Keratinocyte (primary cell): ENCODE data around the gene SCEL.

Experiments
- EZH2 ChIP-seq: IDR thresholded peaks from one replicate; pipeline ENCODE4 v1.6.1; 2012; ENCODE audit warnings: inconsistent platforms, mild to moderate bottlenecking, low read length, moderate library complexity
- TF ChIP-seq, protein P1 (sequence below), 3 experiments: IDR thresholded peaks in 1 of 3; conservative IDR thresholded peaks in 1 of 3; optimal IDR thresholded peaks in 1 of 3; 2 replicates in 2 of 3; 3 replicates in 1 of 3; pipeline versions ENCODE3 to v1.5.1; 2011; ENCODE audit warnings: low read length in 3 of 3, mild to moderate bottlenecking in 3 of 3, moderate library complexity in 2 of 3, control low read depth in 1 of 3, inconsistent platforms in 1 of 3; ENCODE audit not compliant: insufficient read depth in 2 of 3; ENCODE audit errors: extremely low read depth in 1 of 3

- TF ChIP-seq, protein P1, sequence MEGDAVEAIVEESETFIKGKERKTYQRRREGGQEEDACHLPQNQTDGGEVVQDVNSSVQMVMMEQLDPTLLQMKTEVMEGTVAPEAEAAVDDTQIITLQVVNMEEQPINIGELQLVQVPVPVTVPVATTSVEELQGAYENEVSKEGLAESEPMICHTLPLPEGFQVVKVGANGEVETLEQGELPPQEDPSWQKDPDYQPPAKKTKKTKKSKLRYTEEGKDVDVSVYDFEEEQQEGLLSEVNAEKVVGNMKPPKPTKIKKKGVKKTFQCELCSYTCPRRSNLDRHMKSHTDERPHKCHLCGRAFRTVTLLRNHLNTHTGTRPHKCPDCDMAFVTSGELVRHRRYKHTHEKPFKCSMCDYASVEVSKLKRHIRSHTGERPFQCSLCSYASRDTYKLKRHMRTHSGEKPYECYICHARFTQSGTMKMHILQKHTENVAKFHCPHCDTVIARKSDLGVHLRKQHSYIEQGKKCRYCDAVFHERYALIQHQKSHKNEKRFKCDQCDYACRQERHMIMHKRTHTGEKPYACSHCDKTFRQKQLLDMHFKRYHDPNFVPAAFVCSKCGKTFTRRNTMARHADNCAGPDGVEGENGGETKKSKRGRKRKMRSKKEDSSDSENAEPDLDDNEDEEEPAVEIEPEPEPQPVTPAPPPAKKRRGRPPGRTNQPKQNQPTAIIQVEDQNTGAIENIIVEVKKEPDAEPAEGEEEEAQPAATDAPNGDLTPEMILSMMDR (optimal IDR thresholded peaks at IDR 0.05 in 1 of 3, IDR thresholded peaks at IDR 0.05 in 1 of 3, conservative IDR thresholded peaks at IDR 0.05 in 1 of 3; ENCODE audit: extremely low read depth in 1 of 3, insufficient read depth in 2 of 3, low read length in 3 of 3), result no peak
- no peak for TF ChIP-seq EZH2
These were observed 27.4 kb upstream of the SCEL start for GRCh38 chr13:77507931-77508776.
